H1 (cell line): Measurements from ENCODE around the gene LRRC23. TPM values are rescaled to one million over a fixed set of nuclear protein-coding genes. Genes with fewer than 3 reads are reported as not detected.

Experiments
- RNF2 ChIP-seq: fragments of 200-900, 300-1000 bp; sonication (generic); IDR thresholded peaks from 2 replicates; pipeline ENCODE4 v1.7.1; 2016; ENCODE audit warnings: borderline replicate concordance, low read depth, mild to moderate bottlenecking, antibody characterized with exemption, low read length; ENCODE audit not compliant: poor library complexity, severe bottlenecking; ENCODE audit errors: missing control alignments
- SP4 ChIP-seq: IDR thresholded peaks from 2 replicates; pipeline ENCODE4 v1.6.1; 2012; ENCODE audit warnings: low read length, inconsistent platforms
- polyA plus RNA-seq, 7 experiments: library from polyadenylated mRNA; depleted of rRNA in 3 of 7; stranded (reverse) in 5 of 7; unstranded in 2 of 7; fragments of >200 nt in 5 of 7; fragments of 200-250 nt in 2 of 7; gene quantifications; 1 replicate in 5 of 7; 2 replicates in 1 of 7; 4 replicates in 1 of 7; pipeline versions ENCODE4 v1.2.1 to v1.2.3, GENCODE V29; 2011 to 2013; ENCODE audit warnings: missing spikeins in 2 of 7, mixed read lengths in 2 of 7
- total RNA-seq: library from RNA; stranded (reverse); fragmentation: NEBNext Ultra II Directional; extraction: Animal tissue kit (Norgen Biotek cat#: 25700); gene quantifications from 2 replicates; pipeline ENCODE4 v1.2.1, GENCODE V29; 2021

The LRRC23 gene
- total and polyA plus RNA-seq, 2 of the 8 experiments (the other 6 are each of a cell fraction or from before 2014, with no cell fraction given): 2.5 to 3.6 TPM

- no peak for TF ChIP-seq SP4
- no peak for TF ChIP-seq RNF2
These were observed 7.7 kb upstream of the LRRC23 start (continued) for GRCh38 chr12:6896846-6897435.
